Stimulated activated CD8-positive, alpha-beta memory T cell treated with anti-CD3 and anti-CD28 coated beads, Interleukin-12 subunit alpha, Interleukin-12 subunit beta, amount 100 ng/mL, for 24 hours (primary cell): Measurements from ENCODE around the gene OR8D1.
"Not testable (repeated sequence)": the region's sequence is repeated elsewhere in the genome, so short reads cannot be mapped to it uniquely, and the experiment has no call there.

Source experiments
- DNase-seq: peaks from one replicate; pipeline ENCODE4 v3.0.0-alpha.2; 2020; ENCODE audit errors: extremely low read depth

OR8D1 gene

GRCh38 chr11:124285610-124286344, 28.0 kb downstream of the OR8D1 start:
- DNase-seq, result no peak

- DNase-seq, result no peak
Observed at GRCh38 chr11:124278261-124278660, 35.5 kb downstream of the OR8D1 start.

- DNase-seq, result no peak
Observed at GRCh38 chr11:124277804-124278203, 35.9 kb downstream of the OR8D1 start.

- DNase-seq, result no peak
Observed at GRCh38 chr11:124277207-124277606, 36.5 kb downstream of the OR8D1 start.

GRCh38 chr11:124276081-124276480, 37.7 kb downstream of the OR8D1 start:
- DNase-seq, result no peak

DNA sequence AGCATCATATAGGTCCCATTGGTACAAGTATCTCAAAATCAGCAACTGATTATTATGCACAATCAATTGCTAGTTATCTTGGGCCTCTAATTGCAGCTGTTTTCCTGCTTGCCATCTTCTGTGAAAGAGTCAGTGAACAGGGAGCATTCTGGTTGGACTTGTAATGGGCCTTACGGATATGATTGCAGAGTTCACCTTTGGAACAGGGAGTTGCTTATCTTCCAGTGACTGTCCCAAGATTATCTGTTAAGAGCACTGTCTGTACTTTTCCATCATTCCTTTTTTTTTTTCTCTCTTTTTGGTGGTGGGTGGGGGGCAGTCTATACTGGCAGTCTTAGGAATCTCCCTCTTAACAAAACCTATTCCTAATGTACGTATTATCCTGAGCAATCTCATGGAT, 39.7 kb downstream of the OR8D1 start:
- DNase-seq, result no peak

DNA sequence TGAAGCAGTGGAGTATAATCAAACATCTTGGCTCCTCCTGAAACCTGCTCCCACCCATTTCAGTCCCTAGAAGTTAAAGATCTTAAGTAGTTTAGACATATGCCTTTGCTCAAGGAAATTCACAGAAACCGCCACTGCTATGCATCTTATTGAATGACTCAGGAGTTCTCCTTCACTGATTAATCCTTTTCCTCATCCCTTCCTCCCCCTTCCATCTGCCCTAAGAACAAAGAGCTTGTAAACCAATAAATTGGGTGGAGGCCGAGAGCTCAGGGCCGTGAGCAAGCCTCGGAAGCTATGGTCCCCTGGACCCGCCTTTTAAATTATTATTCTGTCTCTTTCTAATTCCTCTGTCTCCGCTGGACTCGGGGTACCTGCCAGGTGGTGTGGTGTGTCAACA, 42.9 kb downstream of the OR8D1 start:
- DNase-seq, result not testable (repeated sequence)

DNA sequence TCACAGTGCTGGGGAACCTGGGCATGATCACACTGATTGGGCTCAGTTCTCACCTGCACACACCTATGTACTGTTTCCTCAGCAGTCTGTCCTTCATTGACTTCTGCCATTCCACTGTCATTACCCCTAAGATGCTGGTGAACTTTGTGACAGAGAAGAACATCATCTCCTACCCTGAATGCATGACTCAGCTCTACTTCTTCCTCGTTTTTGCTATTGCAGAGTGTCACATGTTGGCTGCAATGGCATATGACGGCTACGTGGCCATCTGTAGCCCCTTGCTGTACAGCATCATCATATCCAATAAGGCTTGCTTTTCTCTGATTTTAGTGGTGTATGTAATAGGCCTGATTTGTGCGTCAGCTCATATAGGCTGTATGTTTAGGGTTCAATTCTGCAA, 48.7 kb downstream of the OR8D1 start:
- DNase-seq, result not testable (repeated sequence)

DNA sequence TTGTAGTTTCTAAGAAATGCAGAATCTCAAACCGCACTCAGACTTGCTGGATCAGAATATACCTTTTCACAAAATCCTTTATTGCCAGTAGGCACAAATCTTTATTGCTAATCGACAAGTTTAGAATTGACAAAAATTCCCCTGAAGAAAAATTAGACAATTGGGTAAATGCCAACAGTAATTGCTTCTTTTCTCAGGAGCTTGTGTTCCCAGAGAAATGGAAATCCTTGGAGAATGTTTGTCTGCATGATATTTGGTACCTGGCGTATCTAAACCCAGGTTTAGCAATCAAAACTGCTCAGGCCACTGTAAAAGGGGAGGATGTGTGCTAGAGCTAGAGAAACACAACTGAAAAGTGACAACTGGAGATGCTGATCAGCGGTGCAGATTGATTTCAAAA, 57.7 kb downstream of the OR8D1 start, which contains the start of gene OR8G5:
TSS of gene OR8G5 (plus strand) at position 301 of the 400 bp plus-strand sequence. CDS start 8,556 bp downstream, outside the sequence.
- no peak for DNase-seq
